Measurements from ENCODE around the gene CAMK4. TPM values are rescaled to one million over a fixed set of nuclear protein-coding genes. Genes with fewer than 3 reads are reported as not detected.

Gene CAMK4
- total and polyA plus RNA-seq, 2 donors (not counting 3 experiments of a cell fraction or from before 2014, with no cell fraction given): 2.2 to 5.4 TPM

- Histone ChIP-seq H3K27me3 (ENCODE audit: control insufficient read depth in 2 of 2, insufficient read depth in 2 of 2, low read length in 2 of 2) (no peaks in the 10 kb centered on the region), H3K79me2 (ENCODE audit: control insufficient read depth, insufficient read depth, low read length) (no peaks in the 10 kb centered on the region), H3K9ac (replicated peaks; ENCODE audit: extremely low read depth, insufficient read depth, low read length) (no peak overlapping the region), H3K36me3 (ENCODE audit: control insufficient read depth in 2 of 2, extremely low read depth in 1 of 2, insufficient read depth in 2 of 2, low read length in 2 of 2) (no peaks in the 10 kb centered on the region), H2AFZ (ENCODE audit: low read depth, low read length) (no peak overlapping the region), H3K4me1 (ENCODE audit: control insufficient read depth, extremely low read depth, insufficient read depth, low read length) (no peaks in the 10 kb centered on the region), H3K4me3 (replicated peaks in 1 of 3; ENCODE audit: insufficient read depth in 1 of 3, low read depth in 1 of 3, low read length in 3 of 3) (no peak overlapping the region), H3K9me1 (replicated peaks; ENCODE audit: control insufficient read depth, extremely low read depth, insufficient read depth, low read length) (no peaks in the 10 kb centered on the region), H3K4me2 (ENCODE audit: insufficient read depth, low read length) (no peak overlapping the region), H4K20me1 (replicated peaks; ENCODE audit: control insufficient read depth, extremely low read depth, insufficient read depth, low read length) (no peaks in the 10 kb centered on the region), H3K27ac (ENCODE audit: insufficient read depth, low read depth, low read length) (no peak overlapping the region), H3K9me3 (replicated peaks; ENCODE audit: control insufficient read depth, insufficient read depth, low read length) (no peaks in the 10 kb centered on the region)
- POLR2A ChIA-PET: no interaction called here
- no peak for FAIRE-seq
- no peak for DNase-seq (ENCODE audit: low read depth, low spot score)
- BruUV-seq (replicated peaks): no TSS peak
- intact Hi-C loops (cut with micrococcal nuclease) (no loop called here), dilution Hi-C loops (cut with MboI; ENCODE audit: extremely low pct_ligation_motif_present, low sequenced_read_pairs) (no loop called here)
- CTCF ChIA-PET: interaction anchor here (0.9 to 1.8 kb wide), 2 partner anchors 11 to 15 kb away, joined by 3 to 9 read pairs; no protein-coding TSS in a partner anchor
- TF ChIP-seq MYC (IDR thresholded peaks at IDR 0.05; ENCODE audit: low read depth, low read length) (no peak), GATA2 (IDR thresholded peaks at IDR 0.05; ENCODE audit: insufficient read depth, insufficient read length, low read depth, low read length) (no peak)
Measured at GRCh38 chr5:111472579-111472978, 248.4 kb downstream of the CAMK4 start.

- dilution Hi-C loops (cut with MboI; ENCODE audit: extremely low pct_ligation_motif_present, low sequenced_read_pairs): no loop called here
- no peaks in the 10 kb centered on the region for H3K36me3 ChIP-seq (ENCODE audit: control insufficient read depth in 2 of 2, extremely low read depth in 1 of 2, insufficient read depth in 2 of 2, low read length in 2 of 2)
- ChIA-PET CTCF (interaction anchor here (1.0 to 1.6 kb wide), 4 partner anchors 9 to 668 kb away, joined by 3 to 10 read pairs (median 3); no protein-coding TSS in a partner anchor), POLR2A (no interaction called here)
- no peaks in the 10 kb centered on the region for H3K9me1 ChIP-seq (replicated peaks; ENCODE audit: control insufficient read depth, extremely low read depth, insufficient read depth, low read length)
- no peak overlapping the region for H3K9ac ChIP-seq (replicated peaks; ENCODE audit: extremely low read depth, insufficient read depth, low read length)
- TF ChIP-seq MYC (IDR thresholded peaks at IDR 0.05; ENCODE audit: low read depth, low read length): no peak
- H3K79me2 ChIP-seq (ENCODE audit: control insufficient read depth, insufficient read depth, low read length): no peaks in the 10 kb centered on the region
- no peaks in the 10 kb centered on the region for H3K9me3 ChIP-seq (replicated peaks; ENCODE audit: control insufficient read depth, insufficient read depth, low read length)
- H4K20me1 ChIP-seq (replicated peaks; ENCODE audit: control insufficient read depth, extremely low read depth, insufficient read depth, low read length): no peaks in the 10 kb centered on the region
- H2AFZ ChIP-seq (ENCODE audit: low read depth, low read length): no peak overlapping the region
- FAIRE-seq (no peak), DNase-seq (ENCODE audit: low read depth, low spot score) (no peak)
- intact Hi-C loops (cut with micrococcal nuclease): loop anchor here (2.0 kb wide), 1 partner anchor 319 kb away; no protein-coding TSS in a partner anchor
- H3K4me2 ChIP-seq (ENCODE audit: insufficient read depth, low read length): no peak overlapping the region
- H3K27ac ChIP-seq (ENCODE audit: insufficient read depth, low read depth, low read length): no peak overlapping the region
- no peaks in the 10 kb centered on the region for H3K4me1 ChIP-seq (ENCODE audit: control insufficient read depth, extremely low read depth, insufficient read depth, low read length)
- H3K27me3 ChIP-seq (ENCODE audit: control insufficient read depth in 2 of 2, insufficient read depth in 2 of 2, low read length in 2 of 2): no peaks in the 10 kb centered on the region
- no TSS peak for BruUV-seq (replicated peaks)
- H3K4me3 ChIP-seq (replicated peaks in 1 of 3; ENCODE audit: insufficient read depth in 1 of 3, low read depth in 1 of 3, low read length in 3 of 3): no peak overlapping the region
Measured at GRCh38 chr5:111478266-111478665, 254.1 kb downstream of the CAMK4 start.
